HG03095 (cell line): ENCODE data around the gene KBTBD4.

Experiments
- ATAC-seq: cut with Tn5 transposase; IDR thresholded peaks from one replicate; pipeline ENCODE4 v1.9.1; 2021; ENCODE audit warnings: moderate library complexity; ENCODE audit not compliant: unreplicated experiment

KBTBD4 gene

GRCh38 chr11:47578524-47579494 lies at the start of gene KBTBD4, which contains the start of gene NDUFS3:
KBTBD4 (minus strand) TSS chr11:47578970; CDS start chr11:47578951, 19 bp downstream.
NDUFS3 (plus strand) TSS chr11:47579074; CDS start chr11:47579092, 18 bp downstream.
- ATAC-seq = peak; percentile 90

GRCh38 chr11:47628026-47628425 lies 49.3 kb upstream of the KBTBD4 start:
- ATAC-seq = no peak

- ATAC-seq = no peak
These were observed 47.5 kb upstream of the KBTBD4 start for GRCh38 chr11:47626234-47626633.

- ATAC-seq = no peak
These were observed 42.1 kb upstream of the KBTBD4 start for GRCh38 chr11:47620836-47621378.

GRCh38 chr11:47617417-47617809 lies 38.6 kb upstream of the KBTBD4 start:
- ATAC-seq = no peak

- ATAC-seq = no peak
These were observed 38.1 kb upstream of the KBTBD4 start for GRCh38 chr11:47616726-47617416.

GRCh38 chr11:47615249-47615648 lies 36.5 kb upstream of the KBTBD4 start:
- ATAC-seq = no peak

GRCh38 chr11:47611348-47611794 lies 32.6 kb upstream of the KBTBD4 start:
- ATAC-seq = peak; percentile 73

GRCh38 chr11:47609675-47610074 lies 30.9 kb upstream of the KBTBD4 start:
- no peak for ATAC-seq

- ATAC-seq = no peak
These were observed 28.6 kb upstream of the KBTBD4 start for GRCh38 chr11:47607380-47607779.

- no peak for ATAC-seq
These were observed 28.0 kb upstream of the KBTBD4 start for GRCh38 chr11:47606731-47607130.

- ATAC-seq = no peak
These were observed 27.2 kb upstream of the KBTBD4 start for GRCh38 chr11:47605921-47606320.

GRCh38 chr11:47603295-47603694 lies 24.5 kb upstream of the KBTBD4 start:
- ATAC-seq = no peak

GRCh38 chr11:47599902-47600301 lies 21.1 kb upstream of the KBTBD4 start:
- no peak for ATAC-seq

GRCh38 chr11:47595967-47596366 lies 17.2 kb upstream of the KBTBD4 start:
- no peak for ATAC-seq

GRCh38 chr11:47595029-47595428 lies 16.3 kb upstream of the KBTBD4 start:
- no peak for ATAC-seq

GRCh38 chr11:47593934-47594855 lies 15.4 kb upstream of the KBTBD4 start, which contains the start of gene C1QTNF4:
C1QTNF4 (minus strand) TSS chr11:47594411; CDS start chr11:47590810, 3,601 bp downstream.
- no peak for ATAC-seq

- no peak for ATAC-seq
These were observed 14.7 kb upstream of the KBTBD4 start for GRCh38 chr11:47593492-47593933.

- no peak for ATAC-seq
These were observed 14.2 kb upstream of the KBTBD4 start for GRCh38 chr11:47592970-47593369.

GRCh38 chr11:47592251-47592650 lies 13.5 kb upstream of the KBTBD4 start:
- no peak for ATAC-seq
